CD4-positive, alpha-beta T cell treated with Interleukin-1 beta for 1 hour (primary cell): ENCODE measurements around the gene JUP.
A peak's percentile ranks its signal among the peaks of the same experiment; 100 is the strongest.
"Not testable (repeated sequence)": the region's sequence is repeated elsewhere in the genome, so short reads cannot be mapped to it uniquely, and the experiment has no call there.

Experiments
- DNase-seq, 2 donors: peaks; one replicate each; pipeline ENCODE4 v3.0.0-alpha.2; 2020 to 2022

JUP gene

GRCh38 chr17:41786227-41787020 is at the start of gene JUP:
TSS of gene JUP (minus strand) at chr17:41786711. CDS start at chr17:41771854, 14,857 bp downstream.
- peak; percentile 91 to 97 for DNase-seq

- peak; percentile 44 to 59 for DNase-seq
These were observed 49.5 kb upstream of the JUP start, which contains the start of gene NT5C3B for GRCh38 chr17:41835800-41836549. TSS of gene NT5C3B (minus strand) at chr17:41836232. CDS start at chr17:41836193, 39 bp downstream.

GRCh38 chr17:41835214-41835799 is 48.8 kb upstream of the JUP start:
- no peak for DNase-seq

GRCh38 chr17:41829961-41830360 is 43.5 kb upstream of the JUP start:
- DNase-seq = not testable (repeated sequence)

DNA sequence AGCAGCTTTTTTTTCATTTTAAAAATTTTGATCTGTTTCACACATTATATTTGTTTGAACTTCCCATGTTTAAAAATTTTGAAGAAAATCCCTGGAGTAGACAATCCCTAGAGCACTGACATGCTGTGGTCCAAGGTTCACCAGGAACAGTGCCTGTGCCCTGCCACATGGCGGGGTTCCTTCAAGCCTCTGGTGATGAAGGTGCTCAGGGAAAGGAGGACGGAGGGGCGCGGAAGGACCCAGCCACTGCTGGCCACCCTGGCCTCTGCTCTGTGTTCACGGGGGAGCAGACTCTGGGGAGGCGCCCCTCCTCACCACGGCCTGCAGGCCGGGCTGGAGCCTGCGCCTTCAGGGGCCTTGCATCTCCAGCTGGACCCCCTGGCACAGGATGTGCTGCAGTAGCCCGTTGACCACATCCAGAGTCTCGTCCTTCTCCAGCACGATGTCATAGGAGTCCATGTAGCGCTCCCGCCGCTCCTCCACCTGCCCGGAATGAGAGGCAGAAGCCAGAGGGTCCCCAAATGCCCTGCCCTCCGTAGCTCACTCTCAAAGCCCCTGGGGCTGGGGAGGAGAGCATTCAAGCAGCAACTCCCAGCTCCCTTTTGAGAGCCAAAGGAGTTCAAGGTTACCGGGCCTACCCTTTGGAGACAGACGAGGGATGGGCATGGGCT is 38.8 kb upstream of the JUP start:
- DNase-seq = no peak

- no peak for DNase-seq
These were observed 37.6 kb upstream of the JUP start for GRCh38 chr17:41824086-41824485.

GRCh38 chr17:41823580-41823979 is 37.1 kb upstream of the JUP start:
- DNase-seq = no peak

DNA sequence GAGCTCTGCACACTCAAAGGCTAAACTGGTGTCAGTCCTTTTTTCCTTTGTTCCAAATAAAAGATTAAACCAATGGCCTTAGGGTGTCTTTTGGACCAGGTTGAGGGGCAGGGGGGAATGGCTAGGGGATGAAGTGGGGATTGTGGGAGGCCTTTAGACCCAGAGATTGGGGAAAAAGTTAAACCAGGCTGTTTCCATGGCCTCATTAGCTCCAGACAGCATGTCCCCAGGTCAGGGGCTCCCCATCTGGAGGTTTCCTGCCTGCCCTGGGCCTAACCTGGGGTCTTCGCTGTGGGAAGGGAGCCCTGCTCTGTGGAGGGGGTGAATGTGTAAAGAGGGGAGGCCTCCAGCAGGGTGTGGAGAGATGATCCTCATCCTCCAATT is 36.6 kb upstream of the JUP start:
- no peak for DNase-seq

DNA sequence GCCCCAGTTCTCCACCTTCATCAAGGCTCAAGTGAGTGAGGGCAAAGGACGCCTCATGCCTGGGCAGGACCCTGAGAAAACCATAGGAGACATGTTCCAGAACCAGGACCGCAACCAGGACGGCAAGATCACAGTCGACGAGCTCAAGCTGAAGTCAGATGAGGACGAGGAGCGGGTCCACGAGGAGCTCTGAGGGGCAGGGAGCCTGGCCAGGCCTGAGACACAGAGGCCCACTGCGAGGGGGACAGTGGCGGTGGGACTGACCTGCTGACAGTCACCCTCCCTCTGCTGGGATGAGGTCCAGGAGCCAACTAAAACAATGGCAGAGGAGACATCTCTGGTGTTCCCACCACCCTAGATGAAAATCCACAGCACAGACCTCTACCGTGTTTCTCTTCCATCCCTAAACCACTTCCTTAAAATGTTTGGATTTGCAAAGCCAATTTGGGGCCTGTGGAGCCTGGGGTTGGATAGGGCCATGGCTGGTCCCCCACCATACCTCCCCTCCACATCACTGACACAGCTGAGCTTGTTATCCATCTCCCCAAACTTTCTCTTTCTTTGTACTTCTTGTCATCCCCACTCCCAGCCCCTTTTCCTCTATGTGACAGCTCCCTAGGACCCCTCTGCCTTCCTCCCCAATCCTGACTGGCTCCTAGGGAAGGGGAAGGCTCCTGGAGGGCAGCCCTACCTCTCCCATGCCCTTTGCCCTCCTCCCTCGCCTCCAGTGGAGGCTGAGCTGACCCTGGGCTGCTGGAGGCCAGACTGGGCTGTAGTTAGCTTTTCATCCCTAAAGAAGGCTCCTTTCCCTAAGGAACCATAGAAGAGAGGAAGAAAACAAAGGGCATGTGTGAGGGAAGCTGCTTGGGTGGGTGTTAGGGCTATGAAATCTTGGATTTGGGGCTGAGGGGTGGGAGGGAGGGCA is 36.0 kb upstream of the JUP start:
- DNase-seq = no peak

GRCh38 chr17:41821776-41822175 is 35.3 kb upstream of the JUP start:
- DNase-seq = no peak

DNA sequence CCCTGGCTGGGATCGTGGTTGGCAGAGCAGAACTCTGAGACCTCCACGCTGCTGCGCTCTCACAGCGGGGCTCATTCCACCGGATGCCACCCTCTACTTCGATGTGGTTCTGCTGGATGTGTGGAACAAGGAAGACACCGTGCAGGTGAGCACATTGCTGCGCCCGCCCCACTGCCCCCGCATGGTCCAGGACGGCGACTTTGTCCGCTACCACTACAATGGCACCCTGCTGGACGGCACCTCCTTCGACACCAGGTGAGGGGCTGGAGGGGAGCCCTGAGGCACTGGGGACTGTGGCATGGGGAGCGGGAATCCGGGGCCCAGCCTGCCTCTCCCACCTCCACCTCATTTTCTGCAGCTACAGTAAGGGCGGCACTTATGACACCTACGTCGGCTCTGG is 31.5 kb upstream of the JUP start:
- no peak for DNase-seq

DNA sequence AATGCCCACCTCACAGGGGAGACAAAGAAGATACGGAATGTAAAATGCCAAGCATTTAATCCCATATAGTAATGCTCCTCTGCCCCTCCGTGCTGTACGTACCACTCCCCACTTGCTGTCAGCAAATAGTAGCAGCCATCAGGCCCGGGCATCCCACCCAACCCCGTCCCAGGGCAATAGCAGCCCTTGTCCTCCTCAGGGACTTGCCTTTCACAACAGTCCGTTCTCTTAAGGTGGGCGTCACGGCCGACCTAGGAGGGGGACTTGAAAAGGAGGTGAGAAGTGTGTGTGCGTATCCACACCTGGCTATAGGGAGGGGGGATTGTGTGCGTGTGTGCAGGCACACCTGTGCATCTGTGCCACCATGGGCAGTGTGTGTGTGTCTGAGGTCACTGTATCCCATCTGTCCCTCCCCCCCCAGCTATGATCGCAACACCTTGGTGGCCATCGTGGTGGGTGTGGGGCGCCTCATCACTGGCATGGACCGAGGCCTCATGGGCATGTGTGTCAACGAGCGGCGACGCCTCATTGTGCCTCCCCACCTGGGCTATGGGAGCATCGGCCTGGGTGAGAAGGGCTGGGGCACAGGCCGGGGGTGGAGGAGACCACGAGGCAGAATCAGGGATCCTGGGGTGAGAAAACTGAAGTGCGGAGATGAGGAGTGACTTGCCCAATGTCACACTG is 30.3 kb upstream of the JUP start:
- no peak for DNase-seq

GRCh38 chr17:41814195-41814594 is 27.7 kb upstream of the JUP start:
- DNase-seq = no peak

DNA sequence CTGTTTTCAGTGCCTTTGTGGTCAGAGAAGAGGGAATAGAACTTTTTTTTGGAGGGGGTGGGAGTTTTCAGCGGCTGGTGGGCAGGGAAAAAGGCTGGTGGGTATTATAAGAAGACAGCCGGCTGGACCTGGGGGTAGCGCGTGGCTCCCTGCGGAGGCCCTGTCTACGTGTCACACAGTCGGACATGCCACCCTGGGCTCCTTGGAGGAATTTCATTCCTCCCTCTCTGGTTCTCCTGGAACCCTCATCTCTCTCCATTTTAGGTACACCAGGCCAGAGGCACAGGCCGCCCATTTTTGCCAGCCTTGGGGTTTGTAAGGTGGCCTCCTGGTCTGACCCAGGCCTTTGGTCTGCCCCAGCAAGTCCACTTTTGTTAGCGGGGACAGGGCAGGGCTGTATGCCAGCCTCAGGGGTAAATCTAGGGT is 27.2 kb upstream of the JUP start:
- DNase-seq = no peak

DNA sequence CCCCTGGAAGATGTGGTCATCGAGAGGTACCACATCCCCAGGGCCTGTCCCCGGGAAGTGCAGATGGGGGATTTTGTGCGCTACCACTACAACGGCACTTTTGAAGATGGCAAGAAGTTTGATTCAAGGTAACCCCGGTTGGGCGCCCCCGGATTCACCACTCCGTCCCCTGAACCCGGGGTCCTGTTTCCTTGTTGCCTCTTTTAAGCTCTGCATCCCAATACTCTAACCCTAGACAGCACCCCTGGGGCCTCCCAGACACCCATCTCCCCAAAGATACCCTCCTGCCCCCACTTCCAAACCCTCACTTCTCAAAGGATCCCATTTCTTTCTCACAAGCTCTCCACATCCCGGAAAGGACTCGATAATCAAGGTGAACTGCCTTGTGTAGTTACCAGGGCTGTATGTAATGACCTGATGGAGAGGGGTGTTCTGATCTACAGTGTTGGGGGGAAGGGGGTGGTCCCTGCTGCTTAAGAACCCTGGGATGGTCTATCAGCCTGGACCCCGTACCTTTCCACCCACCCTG is 26.7 kb upstream of the JUP start:
- no peak for DNase-seq

DNA sequence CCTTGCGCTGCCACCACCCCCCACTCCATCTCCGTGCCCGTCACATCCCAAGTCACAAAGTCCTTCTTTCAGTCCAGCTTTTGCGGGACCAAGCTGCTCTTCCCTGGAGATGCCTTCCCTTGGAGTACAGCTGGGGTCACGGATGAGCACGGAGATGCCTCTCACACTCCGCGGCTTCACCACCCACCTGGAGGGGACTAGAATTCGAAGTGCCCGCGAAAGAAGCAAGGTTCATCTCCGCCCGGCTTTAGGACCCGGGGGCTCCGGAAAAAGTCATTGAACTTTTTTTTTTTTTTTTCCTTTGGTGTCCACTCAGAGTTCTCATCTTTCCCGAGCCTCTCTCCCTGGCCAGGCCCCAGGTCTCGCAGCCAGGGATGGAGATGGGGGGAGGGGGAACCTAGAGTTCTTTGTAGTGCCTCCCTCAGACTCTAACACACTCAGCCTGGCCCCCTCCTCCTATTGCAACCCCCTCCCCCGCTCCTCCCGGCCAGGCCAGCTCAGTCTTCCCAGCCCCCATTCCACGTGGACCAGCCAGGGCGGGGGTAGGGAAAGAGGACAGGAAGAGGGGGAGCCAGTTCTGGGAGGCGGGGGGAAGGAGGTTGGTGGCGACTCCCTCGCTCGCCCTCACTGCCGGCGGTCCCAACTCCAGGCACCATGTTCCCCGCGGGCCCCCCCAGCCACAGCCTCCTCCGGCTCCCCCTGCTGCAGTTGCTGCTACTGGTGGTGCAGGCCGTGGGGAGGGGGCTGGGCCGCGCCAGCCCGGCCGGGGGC is 26.1 kb upstream of the JUP start, which contains the start of gene FKBP10:
Gene FKBP10, plus strand, starts transcription at position 624 of the 771 bp plus-strand sequence. Its CDS starts 31 bp downstream, at position 655.
- DNase-seq = peak; percentile 27 to 47

DNA sequence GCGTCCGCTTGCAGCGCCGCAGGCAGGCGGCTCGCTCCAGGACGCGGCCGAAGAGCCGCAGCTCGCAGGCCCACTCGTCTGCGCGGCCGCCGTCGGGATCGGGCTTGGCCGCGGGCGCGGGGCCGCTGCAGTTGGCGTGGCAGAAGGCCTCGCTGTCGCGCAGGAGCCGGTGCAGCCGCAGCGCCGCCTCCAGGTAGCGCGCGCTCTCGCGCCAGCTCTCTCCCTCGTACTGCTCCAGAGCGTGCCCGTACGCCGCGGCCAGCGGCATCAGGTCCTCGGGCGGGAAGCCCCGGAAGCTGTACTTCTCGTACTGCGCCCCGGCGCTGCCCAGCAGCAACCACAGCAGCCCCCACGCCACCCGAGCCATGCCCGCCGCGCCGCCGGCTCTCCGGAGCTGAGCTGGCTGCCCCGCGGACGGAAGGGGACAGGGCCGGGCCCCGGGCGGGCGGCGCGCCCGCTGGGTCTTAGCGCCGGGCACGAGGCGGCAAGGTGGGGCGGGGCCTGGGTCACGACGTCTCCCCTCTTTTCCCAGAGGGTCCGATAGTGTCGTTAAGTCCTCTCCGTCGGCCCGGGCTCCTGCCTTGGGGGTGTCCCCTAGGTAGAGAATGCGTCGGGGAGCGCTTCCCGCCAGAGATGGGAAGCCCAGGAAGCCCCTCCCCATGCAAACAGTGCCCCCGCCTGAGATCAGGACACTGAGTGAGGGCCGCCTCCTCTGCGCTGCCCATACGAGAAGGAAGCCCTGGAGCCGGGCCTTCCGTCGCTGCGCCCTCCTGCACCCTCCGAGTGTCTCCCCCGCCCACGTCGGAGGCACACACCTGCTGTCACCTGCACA is 25.3 kb upstream of the JUP start, which contains the start of gene P3H4:
Gene P3H4, minus strand, starts transcription at position 401 of the 832 bp plus-strand sequence. Its CDS starts 34 bp downstream, at position 367.
- DNase-seq = peak; percentile 76 to 78

GRCh38 chr17:41810659-41811548 is 24.4 kb upstream of the JUP start:
- DNase-seq = no peak
